Activated naive CD4-positive, alpha-beta T cell treated with anti-CD3 and anti-CD28 coated beads for 36 hours (primary cell): ENCODE data around the gene SPTBN4. TPM values are rescaled to one million over a fixed set of nuclear protein-coding genes. Genes with fewer than 3 reads are reported as not detected.
A peak's percentile ranks its signal among the peaks of the same experiment; 100 is the strongest.
"Not testable (repeated sequence)": the region's sequence is repeated elsewhere in the genome, so short reads cannot be mapped to it uniquely, and the experiment has no call there.

Source experiments
- CTCF ChIA-PET: fragments of 350-600 bp; sonication (Branson Sonifier 250); formaldehyde crosslinking; loops from one replicate; lab custom pipeline; 2021; ENCODE audit warnings: antibody characterized with exemption; lab: Charles Lee
- DNase-seq: peaks from one replicate; pipeline ENCODE4 v3.0.0-alpha.2; 2020
- H3K27ac Mint-ChIP-seq: one replicate; pipeline ENCODE4 v1.8.0; 2021; ENCODE audit warnings: mild to moderate bottlenecking, mixed read lengths
- H3K27me3 Mint-ChIP-seq: one replicate; pipeline ENCODE4 v1.8.0; 2021; ENCODE audit warnings: low read depth, mixed read lengths
- H3K36me3 Mint-ChIP-seq: one replicate; pipeline ENCODE4 v1.8.0; 2021; ENCODE audit warnings: low read depth, mixed read lengths
- H3K4me1 Mint-ChIP-seq: one replicate; pipeline ENCODE4 v1.8.0; 2021; ENCODE audit warnings: low read depth, mixed read lengths
- H3K4me3 Mint-ChIP-seq: one replicate; pipeline ENCODE4 v1.8.0; 2021; ENCODE audit warnings: mild to moderate bottlenecking, moderate library complexity, mixed read lengths
- H3K9me3 Mint-ChIP-seq: one replicate; pipeline ENCODE4 v1.8.0; 2021; ENCODE audit warnings: mixed read lengths
- intact Hi-C: fragments of 100-400 bp; cut with micrococcal nuclease; formaldehyde crosslinking; loops from one replicate; pipeline ENCODE4 v1.15.1; 2023
- total RNA-seq, 2 experiments: library from RNA; stranded (reverse); gene quantifications; one replicate each; pipeline ENCODE4 v1.2.3, GENCODE V29; 2021

Gene SPTBN4
- total RNA-seq, 2 experiments from 2014 or later = 0.91 to 1.1 TPM

- H3K27ac Mint-ChIP-seq = no peak overlapping the region
- peaks cover 13% of the 10 kb centered on the region for H3K4me1 Mint-ChIP-seq
- CTCF ChIA-PET = interaction anchor here (1.4 kb wide), 1 partner anchor 11 kb away, joined by 5 read pairs; the partner anchor contains the start of gene LTBP4
- intact Hi-C loops = no loop called here
- H3K36me3 Mint-ChIP-seq = peaks cover 15% of the 10 kb centered on the region
- no peaks in the 10 kb centered on the region for H3K9me3 Mint-ChIP-seq
- no peak overlapping the region for H3K4me3 Mint-ChIP-seq
- no peaks in the 10 kb centered on the region for H3K27me3 Mint-ChIP-seq
- no peak for DNase-seq
These were observed 123.0 kb downstream of the SPTBN4 start for GRCh38 chr19:40589591-40590429.

- Mint-ChIP-seq H3K4me3 (no peak overlapping the region), H3K9me3 (no peaks in the 10 kb centered on the region), H3K4me1 (peaks cover 15% of the 10 kb centered on the region), H3K27ac (no peak overlapping the region), H3K36me3 (peaks cover 15% of the 10 kb centered on the region), H3K27me3 (no peaks in the 10 kb centered on the region)
- no peak for DNase-seq
- intact Hi-C loops = no loop called here
- CTCF ChIA-PET = interaction anchor here (1.4 kb wide), 1 partner anchor 10 kb away, joined by 5 read pairs; the partner anchor contains the start of gene LTBP4
These were observed 123.9 kb downstream of the SPTBN4 start for GRCh38 chr19:40590464-40591265.

GRCh38 chr19:40591724-40592123, 124.9 kb downstream of the SPTBN4 start:
- H3K27me3 Mint-ChIP-seq, DNase-seq, H3K27ac Mint-ChIP-seq, H3K4me3 Mint-ChIP-seq, H3K9me3 Mint-ChIP-seq, H3K36me3 Mint-ChIP-seq, intact Hi-C loops: not testable (repeated sequence)
- CTCF ChIA-PET = interaction anchor here (1.0 to 1.4 kb wide), 2 partner anchors 9 to 43 kb away, joined by 3 to 5 read pairs; partner anchors contain the start of gene LTBP4
- peaks cover 12% of the 10 kb centered on the region for H3K4me1 Mint-ChIP-seq

- Mint-ChIP-seq H3K27me3 (peaks cover 4% of the 10 kb centered on the region), H3K36me3 (peaks cover 6% of the 10 kb centered on the region), H3K4me3 (no peak overlapping the region), H3K27ac (no peak overlapping the region), H3K4me1 (peaks cover 12% of the 10 kb centered on the region), H3K9me3 (no peaks in the 10 kb centered on the region)
- intact Hi-C loops = no loop called here
- no peak for DNase-seq
- CTCF ChIA-PET = interaction anchor here (1.0 kb wide), 1 partner anchor 42 kb away, joined by 3 read pairs; no protein-coding TSS in a partner anchor
These were observed 125.4 kb downstream of the SPTBN4 start for GRCh38 chr19:40592170-40592569.

- H3K4me3 Mint-ChIP-seq = no peak overlapping the region
- no peak for DNase-seq
- intact Hi-C loops = no loop called here
- H3K36me3 Mint-ChIP-seq = peaks cover 1% of the 10 kb centered on the region
- peaks cover 28% of the 10 kb centered on the region for H3K4me1 Mint-ChIP-seq
- peaks cover 18% of the 10 kb centered on the region for H3K27me3 Mint-ChIP-seq
- CTCF ChIA-PET = interaction anchor here (1.0 to 1.3 kb wide), 3 partner anchors 12 to 65 kb away, joined by 3 to 6 read pairs (median 3); no protein-coding TSS in a partner anchor
- no peaks in the 10 kb centered on the region for H3K9me3 Mint-ChIP-seq
- H3K27ac Mint-ChIP-seq = no peak overlapping the region
These were observed 127.5 kb downstream of the SPTBN4 start for GRCh38 chr19:40594255-40594654.

- no peak for DNase-seq
- H3K4me3 Mint-ChIP-seq = no peak overlapping the region
These were observed 127.9 kb downstream of the SPTBN4 start for GRCh38 chr19:40594657-40595091.

GRCh38 chr19:40596608-40597328, 130.0 kb downstream of the SPTBN4 start:
- intact Hi-C loops = loop anchor here (5.0 kb wide), 1 partner anchor 454 kb away; no protein-coding TSS in a partner anchor
- Mint-ChIP-seq H3K27ac (no peak overlapping the region), H3K36me3 (no peaks in the 10 kb centered on the region), H3K27me3 (peaks cover 33% of the 10 kb centered on the region), H3K4me1 (peaks cover 44% of the 10 kb centered on the region), H3K4me3 (no peak overlapping the region), H3K9me3 (no peaks in the 10 kb centered on the region)
- CTCF ChIA-PET = interaction anchor here (0.9 to 1.5 kb wide), 2 partner anchors 38 to 193 kb away, joined by 3 read pairs; no protein-coding TSS in a partner anchor
- DNase-seq = no peak

More at GRCh38 chr19:40594657-40595091, 127.9 kb downstream of the SPTBN4 start:
- Mint-ChIP-seq H3K27me3 (peaks cover 22% of the 10 kb centered on the region), H3K4me1 (peaks cover 32% of the 10 kb centered on the region), H3K36me3 (peaks cover 1% of the 10 kb centered on the region), H3K27ac (no peak overlapping the region), H3K9me3 (no peaks in the 10 kb centered on the region)
- CTCF ChIA-PET = interaction anchor here (0.6 to 1.3 kb wide), 5 partner anchors 11 to 131 kb away, joined by 3 to 6 read pairs (median 3); no protein-coding TSS in a partner anchor
- intact Hi-C loops = loop anchor here (5.0 kb wide), 1 partner anchor 452 kb away; no protein-coding TSS in a partner anchor

- intact Hi-C loops = loop anchor here (5.0 kb wide), 1 partner anchor 455 kb away; no protein-coding TSS in a partner anchor
- H3K27ac Mint-ChIP-seq = no peak overlapping the region
- peaks cover 46% of the 10 kb centered on the region for H3K4me1 Mint-ChIP-seq
- peak overlapping the region; percentile 26 for H3K4me3 Mint-ChIP-seq
- H3K9me3 Mint-ChIP-seq = no peaks in the 10 kb centered on the region
- CTCF ChIA-PET = interaction anchor here (1.5 kb wide), 1 partner anchor 45 kb away, joined by 5 read pairs; no protein-coding TSS in a partner anchor
- peaks cover 37% of the 10 kb centered on the region for H3K27me3 Mint-ChIP-seq
- DNase-seq = no peak
- H3K36me3 Mint-ChIP-seq = no peaks in the 10 kb centered on the region
These were observed 130.6 kb downstream of the SPTBN4 start for GRCh38 chr19:40597329-40597838.

- H3K9me3 Mint-ChIP-seq = no peaks in the 10 kb centered on the region
- peaks cover 50% of the 10 kb centered on the region for H3K4me1 Mint-ChIP-seq
- H3K36me3 Mint-ChIP-seq = no peaks in the 10 kb centered on the region
- CTCF ChIA-PET = interaction anchor here (0.5 to 3.5 kb wide), 9 partner anchors 20 to 293 kb away, joined by 3 to 23 read pairs (median 5); no protein-coding TSS in a partner anchor
- H3K27ac Mint-ChIP-seq = no peak overlapping the region
- H3K27me3 Mint-ChIP-seq = peaks cover 41% of the 10 kb centered on the region
- DNase-seq = peak; percentile 91
- intact Hi-C loops = loop anchor here (1.0 to 5.0 kb wide), 6 partner anchors 49 to 456 kb away; partner anchors contain the start of gene BLVRB
- H3K4me3 Mint-ChIP-seq = peak overlapping the region; percentile 12
These were observed 131.5 kb downstream of the SPTBN4 start for GRCh38 chr19:40598121-40598917.

GRCh38 chr19:40598918-40599307, 132.1 kb downstream of the SPTBN4 start:
- intact Hi-C loops = loop anchor here (1.0 to 5.0 kb wide), 6 partner anchors 50 to 457 kb away; partner anchors contain the start of gene BLVRB
- H3K27me3 Mint-ChIP-seq = peaks cover 41% of the 10 kb centered on the region

More at GRCh38 chr19:40598918-40599307, 132.1 kb downstream of the SPTBN4 start:
- peaks cover 53% of the 10 kb centered on the region for H3K4me1 Mint-ChIP-seq
- H3K4me3 Mint-ChIP-seq = no peak overlapping the region
- no peaks in the 10 kb centered on the region for H3K9me3 Mint-ChIP-seq
- no peak for DNase-seq
- no peak overlapping the region for H3K27ac Mint-ChIP-seq
- CTCF ChIA-PET = interaction anchor here (0.5 to 3.5 kb wide), 11 partner anchors 16 to 294 kb away, joined by 3 to 23 read pairs (median 4); no protein-coding TSS in a partner anchor
- no peaks in the 10 kb centered on the region for H3K36me3 Mint-ChIP-seq
